ENCODE results near the gene MMP3.

DNA sequence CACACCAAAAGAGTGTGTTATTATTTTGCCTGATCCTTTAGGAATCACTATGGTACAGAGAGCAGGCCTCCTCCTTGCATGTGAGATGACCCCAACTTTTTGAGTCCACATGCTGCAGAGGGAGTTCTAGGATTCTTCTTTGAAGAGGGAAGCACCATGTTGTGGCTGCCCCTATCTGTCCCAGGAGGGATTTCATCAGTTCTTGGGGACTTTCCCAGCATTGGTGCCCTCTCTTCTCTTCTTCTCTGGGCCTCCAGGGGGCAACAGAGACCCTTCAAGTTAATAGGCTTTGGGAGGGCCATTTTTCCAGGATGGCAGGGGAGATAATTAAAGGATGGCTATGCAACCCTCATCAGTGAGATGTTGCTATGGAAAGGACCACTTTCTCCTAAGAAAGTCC is 49.0 kb downstream of the MMP3 start:
- TF ChIP-seq CTCF (IDR thresholded peaks at IDR 0.05 in 8 of 11, conservative IDR thresholded peaks at IDR 0.05 in 3 of 11) = peak in 6 of 11 experiments; percentile 12 to 47 (median 28)
- TF ChIP-seq POLR2A (IDR thresholded peaks at IDR 0.05) = no peak

All from spleen (tissue), 7 donors.